Pancreas (tissue), 10 donors: ENCODE measurements around the gene FBLN2. TPM values are rescaled to one million over a fixed set of nuclear protein-coding genes. Genes with fewer than 3 reads are reported as not detected.
A peak's percentile ranks its signal among the peaks of the same experiment; 100 is the strongest.

ENCODE experiments used
- ATAC-seq, 4 donors: fragments of 200-7000 bp; cut with Tn5 transposase; one replicate each; pipeline versions ENCODE4 v1.8.0 to v1.9.1; 2020; ENCODE audit warnings: mild to moderate bottlenecking in 4 of 4, moderate library complexity in 4 of 4
- DNase-seq, 6 donors: peaks; one replicate each; pipeline ENCODE4 v3.0.0-alpha.2; 2020
- FAIRE-seq: peaks from 2 replicates; lab custom pipeline; 2012; peaks lifted over from hg19 to GRCh38; lab: Jason Lieb, UNC
- H3K27ac ChIP-seq, 4 donors: fragments of 200-600 bp; sonication (generic); 1 replicate in 3 of 4; 2 replicates in 1 of 4; pipeline versions ENCODE4 v1.5.0 to v1.8.0; 2020
- H3K27me3 ChIP-seq, 4 donors: fragments of 200-600 bp; one replicate each; pipeline ENCODE4 v1.8.0; 2021
- H3K36me3 ChIP-seq, 3 donors: fragments of 200-600 bp; sonication (generic) in 1 of 3; one replicate each; pipeline versions ENCODE4 v1.5.0 to v1.8.0; 2020 to 2021
- H3K4me1 ChIP-seq, 3 donors: fragments of 200-600 bp; one replicate each; pipeline ENCODE4 v1.8.0; 2021
- H3K4me3 ChIP-seq, 4 donors: fragments of 200-600 bp; sonication (generic) in 2 of 4; one replicate each; pipeline versions ENCODE4 v1.5.0 to v1.8.0; 2020 to 2021
- H3K9me3 ChIP-seq, 4 donors: fragments of 200-600 bp; one replicate each; pipeline ENCODE4 v1.8.0; 2021
- CTCF ChIP-seq, 4 donors: fragments of 200-600 bp; sonication (generic) in 3 of 4; IDR thresholded peaks; one replicate each; pipeline versions ENCODE4 v1.5.0 to v1.8.0; 2021; ENCODE audit warnings: antibody characterized with exemption in 4 of 4
- WGBS, 2 donors: extraction: QIAGEN DNeasy Blood & Tissue Kit; methylation state at CpG; one replicate each; pipeline ENCODE4 v1.1.7; 2013; 5-methylcytosine and 5-hydroxymethylcytosine counted together
- intact Hi-C, 3 donors: fragments of 100-400 bp; cut with DNase I; formaldehyde crosslinking; loops; one replicate each; pipeline versions ENCODE4 v1.11.1 to v1.14.2; 2022
- polyA plus RNA-seq, 2 donors: library from polyadenylated mRNA; stranded (reverse); fragments of 200-250 nt; gene quantifications; one replicate each; pipeline ENCODE4 v1.2.3, GENCODE V29; 2013
- total RNA-seq, 6 donors: library from RNA; stranded (reverse); fragmentation: NEBNext Ultra II Directional in 4 of 6; extraction: Animal tissue kit (Norgen Biotek cat#: 25700) in 4 of 6; gene quantifications; one replicate each; pipeline versions ENCODE4 v1.2.1 to v1.2.4, GENCODE V29; 2021 to 2023
- donor health status: healthy with polysubstance abuse.
- donor health status: DM: no; HTN: no; CAD: no; lungs with moderate emphysema.
- donor health status: DM: no; HTN: no; CAD: no.
- donor health status: control.
- donor health status: control.
- donor health status: Bipolar disorder and iron deficiency.
- donor health status: DM: yes; HTN: yes; CAD: no.
- donor health status: DM: no; HTN: no; CAD: no.
- donor health status: DM: no; HTN: no; CAD: no.
- donor health status: DM: yes; HTN: yes; CAD: no.

FBLN2 gene
- total and polyA plus RNA-seq, 8 donors = 2.4 to 21.8 (median 4.2) TPM

GRCh38 chr3:13515786-13516759, 32.9 kb upstream of the FBLN2 start:
- no peaks in the 10 kb centered on the region for H3K27me3 ChIP-seq
- no peak overlapping the region for H3K27ac ChIP-seq
- no peaks in the 10 kb centered on the region for H3K4me1 ChIP-seq
- TF ChIP-seq CTCF (IDR thresholded peaks at IDR 0.05) = no peak
- no peak overlapping the region for H3K4me3 ChIP-seq
- FAIRE-seq (no peak), DNase-seq (peak in 2 of 6 donors; percentile 27 to 50), ATAC-seq (no peak)
- no peaks in the 10 kb centered on the region for H3K36me3 ChIP-seq
- WGBS, 2 donors = 82 to 87% methylated on average over 25 to 26 of the region's 26 CpGs
- intact Hi-C loops = no loop called here
- H3K9me3 ChIP-seq = no peaks in the 10 kb centered on the region

- 90 to 93% methylated on average over 9 of the region's 9 CpGs for WGBS, 2 donors
- ATAC-seq (peak in 1 of 4 donors; percentile 5), DNase-seq (peak in 1 of 6 donors; percentile 28), FAIRE-seq (no peak)
- no peaks in the 10 kb centered on the region for H3K27me3 ChIP-seq
- no peak overlapping the region for H3K4me3 ChIP-seq
- H3K36me3 ChIP-seq = no peaks in the 10 kb centered on the region
- H3K4me1 ChIP-seq = no peaks in the 10 kb centered on the region
- no peak for TF ChIP-seq CTCF (IDR thresholded peaks at IDR 0.05)
- intact Hi-C loops = no loop called here
- H3K27ac ChIP-seq = no peak overlapping the region
- H3K9me3 ChIP-seq = no peaks in the 10 kb centered on the region
These were observed 32.2 kb upstream of the FBLN2 start for GRCh38 chr3:13516760-13517135.

GRCh38 chr3:13517253-13517977, 31.5 kb upstream of the FBLN2 start:
- Histone ChIP-seq H3K27me3 (no peaks in the 10 kb centered on the region), H3K4me1 (no peaks in the 10 kb centered on the region), H3K27ac (no peak overlapping the region), H3K4me3 (no peak overlapping the region), H3K9me3 (no peaks in the 10 kb centered on the region), H3K36me3 (no peaks in the 10 kb centered on the region)
- no peak for FAIRE-seq
- intact Hi-C loops = no loop called here
- peak in 1 of 4 donors; percentile 54 for ATAC-seq
- no peak for TF ChIP-seq CTCF (IDR thresholded peaks at IDR 0.05)
- 79 to 86% methylated on average over 18 of the region's 18 CpGs for WGBS, 2 donors
- DNase-seq = peak in 2 of 6 donors; percentile 37 to 80

GRCh38 chr3:13518516-13518953, 30.4 kb upstream of the FBLN2 start:
- H3K9me3 ChIP-seq = no peaks in the 10 kb centered on the region
- H3K27me3 ChIP-seq = no peaks in the 10 kb centered on the region
- H3K27ac ChIP-seq = no peak overlapping the region
- no peaks in the 10 kb centered on the region for H3K4me1 ChIP-seq
- ATAC-seq (peak in 3 of 4 donors; percentile 6 to 23 (median 9)), DNase-seq (peak in 1 of 6 donors; percentile 46), FAIRE-seq (no peak)
- no peak for TF ChIP-seq CTCF (IDR thresholded peaks at IDR 0.05)
- intact Hi-C loops = no loop called here
- WGBS, 2 donors = 78 to 80% methylated on average over 15 of the region's 15 CpGs
- H3K36me3 ChIP-seq = no peaks in the 10 kb centered on the region
- H3K4me3 ChIP-seq = no peak overlapping the region
